Right atrium auricular region (tissue), 2 donors: ENCODE data around the gene HMCN1. TPM values are rescaled to one million over a fixed set of nuclear protein-coding genes. Genes with fewer than 3 reads are reported as not detected.

Experiments used
- DNase-seq: peaks from one replicate; pipeline ENCODE4 v3.0.0-alpha.2; 2019; ENCODE audit warnings: low spot score
- H3K27ac ChIP-seq, 2 donors: fragments of 200-600 bp; sonication (generic); 1 replicate in 1 of 2; 2 replicates in 1 of 2; pipeline ENCODE4 v1.5.1; 2016 to 2019
- H3K27me3 ChIP-seq, 2 donors: fragments of 200-600 bp; sonication (generic); one replicate each; pipeline versions ENCODE4 v1.5.1 to v1.6.0; 2017 to 2019
- H3K36me3 ChIP-seq: fragments of 200-600 bp; sonication (generic); one replicate; pipeline ENCODE4 v1.5.1; 2016
- H3K4me1 ChIP-seq, 2 donors: fragments of 200-600 bp; sonication (generic); one replicate each; pipeline versions ENCODE4 v1.5.1 to v1.6.0; 2017 to 2019
- H3K4me3 ChIP-seq, 2 donors: fragments of 200-600 bp; sonication (generic); 1 replicate in 1 of 2; 2 replicates in 1 of 2; pipeline ENCODE4 v1.5.1; 2017 to 2019; ENCODE audit warnings: mild to moderate bottlenecking in 1 of 2, moderate library complexity in 1 of 2
- H3K9me3 ChIP-seq, 2 donors: fragments of 200-600 bp; sonication (generic); one replicate each; pipeline ENCODE4 v1.5.1; 2019
- total RNA-seq, 2 donors: library from RNA; depleted of rRNA; stranded (reverse); fragments of >200 nt; gene quantifications; one replicate each; pipeline ENCODE4 v1.1.0, GENCODE V29; 2016
- TF ChIP-seq, protein P1 (sequence below), 2 donors: fragments of 200-600 bp; sonication (generic); IDR thresholded peaks; one replicate each; pipeline ENCODE4 v1.5.1; 2019; ENCODE audit warnings: antibody characterized with exemption in 2 of 2

The HMCN1 gene
- 10 to 100 TPM; 14.8 to 20.2 TPM for total RNA-seq

DNA sequence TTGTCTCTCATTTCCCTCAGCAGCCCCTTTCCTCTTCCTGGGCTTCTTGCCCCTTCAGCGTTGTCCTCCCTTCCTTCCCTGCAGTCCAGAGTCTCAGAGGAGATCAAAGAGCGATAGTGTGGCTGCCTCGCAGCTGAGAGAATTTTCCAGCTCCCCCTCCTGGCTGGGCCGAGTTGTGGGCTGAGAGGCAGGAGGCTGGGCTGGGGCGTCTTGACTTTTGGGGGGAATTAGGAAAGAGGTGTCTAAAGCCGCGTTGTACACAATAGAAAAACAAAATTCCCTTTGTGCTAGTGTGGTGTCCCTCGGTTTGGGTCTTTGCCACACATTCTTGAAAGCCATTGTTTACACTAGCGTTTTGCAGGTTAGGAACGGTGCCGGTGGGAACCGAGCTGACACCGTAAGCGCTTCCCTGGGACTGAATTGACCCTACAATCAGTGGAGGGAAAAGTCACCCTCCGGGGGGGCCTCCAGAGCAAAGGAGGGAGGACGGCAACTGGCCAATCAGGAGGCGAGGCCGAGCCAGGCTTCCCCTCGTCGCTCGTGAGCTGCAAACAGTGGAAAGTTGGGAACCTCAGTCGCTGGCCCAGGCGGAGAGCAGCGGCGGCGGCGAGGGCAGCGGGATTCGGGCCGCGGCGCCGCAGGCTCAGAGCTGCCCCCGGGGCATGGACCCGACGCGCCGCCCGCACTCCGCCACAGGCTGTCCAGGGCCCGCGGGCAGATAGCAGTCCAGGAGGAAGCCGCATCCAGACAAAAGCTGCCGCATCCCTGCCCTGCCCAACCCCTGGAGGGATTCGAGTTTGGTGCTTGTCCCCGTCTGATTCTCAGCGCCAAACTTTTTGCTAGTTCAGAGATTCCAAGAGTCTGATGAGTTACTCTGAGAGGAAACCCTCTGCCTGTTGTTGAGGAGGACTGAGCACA, at the start of gene HMCN1:
HMCN1 (plus strand) TSS at position 574 of the 918 bp plus-strand sequence. CDS start 389 bp downstream, outside the sequence.
- Histone ChIP-seq H3K9me3 (peaks cover 0 to 18% of the 10 kb centered on the region in 2 donors), H3K36me3 (no peaks in the 10 kb centered on the region), H3K27ac (peak within 1 kb of the TSS; percentile 72 to 82), H3K4me1 (peaks cover 0 to 3% of the 10 kb centered on the region in 2 donors), H3K27me3 (no peaks in the 10 kb centered on the region), H3K4me3 (peak within 1 kb of the TSS; percentile 45 to 64)
- TF ChIP-seq, protein P1, sequence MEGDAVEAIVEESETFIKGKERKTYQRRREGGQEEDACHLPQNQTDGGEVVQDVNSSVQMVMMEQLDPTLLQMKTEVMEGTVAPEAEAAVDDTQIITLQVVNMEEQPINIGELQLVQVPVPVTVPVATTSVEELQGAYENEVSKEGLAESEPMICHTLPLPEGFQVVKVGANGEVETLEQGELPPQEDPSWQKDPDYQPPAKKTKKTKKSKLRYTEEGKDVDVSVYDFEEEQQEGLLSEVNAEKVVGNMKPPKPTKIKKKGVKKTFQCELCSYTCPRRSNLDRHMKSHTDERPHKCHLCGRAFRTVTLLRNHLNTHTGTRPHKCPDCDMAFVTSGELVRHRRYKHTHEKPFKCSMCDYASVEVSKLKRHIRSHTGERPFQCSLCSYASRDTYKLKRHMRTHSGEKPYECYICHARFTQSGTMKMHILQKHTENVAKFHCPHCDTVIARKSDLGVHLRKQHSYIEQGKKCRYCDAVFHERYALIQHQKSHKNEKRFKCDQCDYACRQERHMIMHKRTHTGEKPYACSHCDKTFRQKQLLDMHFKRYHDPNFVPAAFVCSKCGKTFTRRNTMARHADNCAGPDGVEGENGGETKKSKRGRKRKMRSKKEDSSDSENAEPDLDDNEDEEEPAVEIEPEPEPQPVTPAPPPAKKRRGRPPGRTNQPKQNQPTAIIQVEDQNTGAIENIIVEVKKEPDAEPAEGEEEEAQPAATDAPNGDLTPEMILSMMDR (IDR thresholded peaks at IDR 0.05) = peak; percentile 22 to 57
- DNase-seq = peak; percentile 87

DNA sequence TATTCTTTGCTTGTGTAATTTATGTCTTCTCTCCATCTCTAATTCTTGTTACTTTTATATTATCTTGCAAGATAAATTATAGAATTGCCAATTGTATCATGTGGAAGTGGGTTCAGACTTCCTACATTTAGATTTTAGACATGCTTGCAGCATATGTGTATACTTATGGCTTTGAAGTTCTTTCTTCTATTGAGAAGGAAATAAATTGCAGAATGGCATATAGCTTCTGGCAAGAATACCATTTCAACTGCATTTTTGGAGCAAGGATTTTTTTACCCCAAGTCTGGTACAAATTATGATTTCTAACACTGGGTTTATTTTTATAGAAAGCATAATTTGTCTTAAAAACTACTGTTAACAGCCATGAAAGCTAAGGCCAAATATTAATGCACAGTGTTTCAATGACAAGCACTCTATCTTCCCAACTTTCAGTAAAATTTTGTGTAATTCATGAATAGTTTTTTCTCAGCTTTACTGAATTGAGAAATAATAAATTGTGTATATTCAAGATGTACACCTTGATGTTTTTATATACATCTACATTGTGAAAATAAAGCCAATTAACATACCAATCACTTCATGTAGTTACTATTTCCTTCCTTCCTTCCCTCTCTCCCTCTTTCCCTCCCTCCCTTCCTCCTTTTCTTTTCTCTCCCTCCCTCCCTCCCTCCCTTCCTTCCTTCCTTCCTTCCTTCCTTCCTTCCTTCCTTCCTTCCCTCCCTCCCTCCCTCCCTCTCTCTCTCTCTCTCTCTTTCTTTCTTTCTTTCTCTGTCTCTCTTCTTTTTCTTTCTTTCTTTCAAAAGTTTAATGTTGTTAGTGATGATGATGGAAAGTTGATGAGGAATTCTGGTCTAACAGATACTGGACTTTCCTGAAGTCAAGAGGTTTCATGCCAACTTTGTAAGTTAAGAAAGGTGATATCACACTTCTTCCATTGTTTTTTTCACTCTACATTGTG, 47.1 kb upstream of the HMCN1 start:
- no peaks in the 10 kb centered on the region for H3K27me3 ChIP-seq
- no peak for DNase-seq
- H3K36me3 ChIP-seq = no peaks in the 10 kb centered on the region
- no peak overlapping the region for H3K4me3 ChIP-seq
- no peak overlapping the region for H3K27ac ChIP-seq
- TF ChIP-seq, protein P1 (IDR thresholded peaks at IDR 0.05) = no peak
- H3K4me1 ChIP-seq = no peaks in the 10 kb centered on the region
- no peaks in the 10 kb centered on the region for H3K9me3 ChIP-seq

DNA sequence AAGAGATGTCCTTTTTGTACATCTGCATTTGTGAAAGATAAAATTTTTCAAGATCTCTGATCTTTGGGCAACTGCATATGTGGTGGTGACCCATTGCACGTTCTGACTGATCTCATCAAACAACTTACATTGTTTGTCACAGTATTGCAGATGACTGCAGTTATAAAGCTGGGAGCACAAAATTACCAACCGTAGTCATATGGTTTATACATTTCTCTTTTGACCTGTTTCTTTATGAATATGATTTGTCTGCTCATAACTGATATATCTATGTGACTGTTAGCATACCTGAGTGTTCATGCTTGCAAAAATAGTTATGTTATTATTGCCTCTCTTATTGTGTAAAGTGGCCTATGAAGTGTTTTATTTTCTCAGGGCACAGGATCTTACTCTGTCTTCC, 43.7 kb upstream of the HMCN1 start:
- H3K9me3 ChIP-seq = no peaks in the 10 kb centered on the region
- no peak overlapping the region for H3K4me3 ChIP-seq
- no peaks in the 10 kb centered on the region for H3K4me1 ChIP-seq
- TF ChIP-seq, protein P1 (IDR thresholded peaks at IDR 0.05) = no peak
- H3K27ac ChIP-seq = no peak overlapping the region
- DNase-seq = no peak
- no peaks in the 10 kb centered on the region for H3K27me3 ChIP-seq
- H3K36me3 ChIP-seq = no peaks in the 10 kb centered on the region

DNA sequence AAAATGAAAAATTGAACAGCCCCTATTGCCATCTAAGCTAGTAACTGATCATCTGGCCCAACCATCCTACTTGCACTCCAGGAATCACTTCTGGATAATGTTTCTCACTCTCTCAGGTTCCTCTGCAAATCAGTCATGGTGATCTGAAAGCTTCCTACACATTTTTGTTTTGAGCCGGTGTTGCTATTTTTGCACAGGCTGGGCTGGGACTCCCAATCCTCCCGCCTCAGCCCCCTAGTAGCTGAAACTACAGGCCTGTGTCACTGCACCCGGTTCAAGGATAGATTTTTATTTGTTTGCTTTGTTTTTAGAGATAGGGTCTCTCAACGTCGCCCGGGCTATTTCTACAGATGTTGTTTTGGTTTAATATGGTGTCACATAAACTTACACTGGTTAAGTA, 40.5 kb upstream of the HMCN1 start:
- Histone ChIP-seq H3K27ac (peak overlapping the region in 1 of 2 donors; percentile 34), H3K4me3 (no peak overlapping the region), H3K4me1 (no peaks in the 10 kb centered on the region), H3K27me3 (no peaks in the 10 kb centered on the region), H3K36me3 (no peaks in the 10 kb centered on the region), H3K9me3 (no peaks in the 10 kb centered on the region)
- no peak for DNase-seq
- TF ChIP-seq, protein P1 (IDR thresholded peaks at IDR 0.05) = no peak

DNA sequence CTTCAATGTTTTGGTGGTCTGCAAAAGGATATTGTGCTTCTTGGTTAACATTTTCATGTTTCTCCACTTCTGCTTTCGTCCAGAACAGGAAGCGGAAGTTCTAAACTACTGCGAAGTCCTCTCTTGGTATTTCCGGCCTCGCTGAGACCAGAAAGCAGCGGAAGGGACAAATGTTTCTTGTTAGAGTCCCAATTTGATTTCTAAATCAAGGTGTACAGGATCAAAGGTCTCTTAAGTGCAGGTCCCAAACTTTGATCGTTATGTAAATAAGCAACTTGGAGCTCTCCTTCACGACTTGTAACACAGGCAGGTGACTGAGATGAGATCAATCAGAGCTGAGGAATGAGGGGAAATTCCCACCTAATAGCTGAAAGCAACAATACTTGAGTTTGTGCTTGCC, 40.1 kb upstream of the HMCN1 start:
- TF ChIP-seq, protein P1 (IDR thresholded peaks at IDR 0.05) = no peak
- Histone ChIP-seq H3K27me3 (no peaks in the 10 kb centered on the region), H3K27ac (peak overlapping the region; percentile 2 to 34), H3K9me3 (no peaks in the 10 kb centered on the region), H3K4me1 (no peaks in the 10 kb centered on the region), H3K36me3 (no peaks in the 10 kb centered on the region), H3K4me3 (no peak overlapping the region)
- no peak for DNase-seq
